SK-N-SH (cell line): ENCODE measurements around the gene FALEC. TPM values are rescaled to one million over a fixed set of nuclear protein-coding genes. Genes with fewer than 3 reads are reported as not detected.

Experiments
- CTCF ChIA-PET: fragments of 300-600, 350-600 bp; formaldehyde crosslinking; extraction: SDS; loops from one replicate; lab custom pipeline; 2021; lab: Yijun Ruan, JAX
- POLR2A ChIA-PET: fragments of 350-600 bp; sonication (Branson Sonifier 250); formaldehyde crosslinking; extraction: SDS; loops from one replicate; lab custom pipeline; 2020; ENCODE audit warnings: antibody characterized with exemption, inconsistent platforms; lab: Yijun Ruan, JAX
- DNase-seq: peaks from one replicate; pipeline ENCODE4 v3.0.0; 2012
- H2AFZ ChIP-seq: fragments of 200-600 bp; sonication (generic); 2 replicates; pipeline ENCODE4 v1.8.1; 2016; ENCODE audit warnings: antibody characterized with exemption, mild to moderate bottlenecking, low read depth
- H3F3A ChIP-seq: fragments of 200-600 bp; sonication (generic); replicated peaks from 2 replicates; pipeline ENCODE3; 2016; ENCODE audit warnings: antibody characterized with exemption, mild to moderate bottlenecking; ENCODE audit not compliant: insufficient read depth
- H3K27ac ChIP-seq, 2 experiments: fragments of 200-500 bp in 1 of 2; fragments of 200-600 bp in 1 of 2; sonication (Bioruptor generic) in 1 of 2; sonication (generic), shearing (Covaris generic) in 1 of 2; 2 replicates each; pipeline versions ENCODE4 v1.5.1 to v1.6.1; 2014 to 2016; ENCODE audit warnings: low read depth in 2 of 2, inconsistent platforms in 1 of 2, low read length in 1 of 2, mild to moderate bottlenecking in 1 of 2, mixed read lengths in 1 of 2
- H3K27me3 ChIP-seq: fragments of 200-600 bp; sonication (generic), shearing (Covaris generic); 2 replicates; pipeline ENCODE4 v1.6.1; 2016; ENCODE audit warnings: mixed run types; ENCODE audit not compliant: insufficient read depth
- H3K36me3 ChIP-seq, 2 experiments: fragments of 200-500 bp in 1 of 2; fragments of 200-600 bp in 1 of 2; sonication (Bioruptor generic) in 1 of 2; sonication (generic) in 1 of 2; replicated peaks in 1 of 2; 2 replicates each; pipeline versions ENCODE3 to v1.5.1; 2014 to 2016; ENCODE audit warnings: low read length in 1 of 2, mild to moderate bottlenecking in 1 of 2; ENCODE audit not compliant: insufficient read depth in 2 of 2, control insufficient read depth in 1 of 2
- H3K4me1 ChIP-seq, 2 experiments: fragments of 200-500 bp in 1 of 2; fragments of 200-600 bp in 1 of 2; sonication (Bioruptor generic) in 1 of 2; sonication (generic), shearing (Covaris generic) in 1 of 2; 2 replicates each; pipeline versions ENCODE4 v1.5.1 to v1.6.1; 2014 to 2016; ENCODE audit warnings: low read depth in 1 of 2, low read length in 1 of 2, mixed run types in 1 of 2; ENCODE audit not compliant: insufficient read depth in 2 of 2, control insufficient read depth in 1 of 2
- H3K4me2 ChIP-seq: fragments of 200-600 bp; sonication (generic), shearing (Covaris generic); 2 replicates; pipeline ENCODE4 v1.6.1; 2017; ENCODE audit warnings: mixed run types
- H3K4me3 ChIP-seq, 2 experiments: fragments of 200-500 bp in 1 of 2; fragments of 200-600 bp in 1 of 2; sonication (Bioruptor generic) in 1 of 2; sonication (generic), shearing (Covaris generic) in 1 of 2; 2 replicates each; pipeline versions ENCODE4 v1.5.1 to v1.8.1; 2014 to 2016; ENCODE audit warnings: low read depth in 2 of 2, inconsistent platforms in 1 of 2, low read length in 1 of 2, mild to moderate bottlenecking in 1 of 2, mixed read lengths in 1 of 2, moderate library complexity in 1 of 2
- H3K79me2 ChIP-seq: fragments of 200-600 bp; sonication (generic); 2 replicates; pipeline ENCODE4 v1.8.1; 2017; ENCODE audit warnings: mild to moderate bottlenecking; ENCODE audit not compliant: insufficient read depth
- H3K9ac ChIP-seq: fragments of 200-600 bp; sonication (generic); 2 replicates; pipeline ENCODE4 v1.6.1; 2017; ENCODE audit warnings: mixed run types
- H3K9me2 ChIP-seq: fragments of 200-600 bp; sonication (generic); 2 replicates; pipeline ENCODE4 v1.6.1; 2017; ENCODE audit warnings: mixed run types
- H3K9me3 ChIP-seq: fragments of 200-600 bp; sonication (generic); 2 replicates; pipeline ENCODE4 v1.6.1; 2017; ENCODE audit warnings: mixed run types, mild to moderate bottlenecking, moderate library complexity
- H4K20me1 ChIP-seq: fragments of 200-600 bp; sonication (generic); 2 replicates; pipeline ENCODE4 v1.6.1; 2017; ENCODE audit warnings: mild to moderate bottlenecking, mixed run types; ENCODE audit not compliant: insufficient read depth
- CHD2 ChIP-seq: fragments of 150-350 bp; IDR thresholded peaks from 2 replicates; pipeline ENCODE4 v1.6.1; 2018; ENCODE audit warnings: low read length; ENCODE audit not compliant: partially characterized antibody
- ELF1 ChIP-seq: IDR thresholded peaks from 2 replicates; pipeline ENCODE4 v1.4.0; 2012
- EZH2phosphoT487 ChIP-seq: fragments of 200-600 bp; sonication (generic); IDR thresholded peaks from 2 replicates; pipeline ENCODE4 v1.6.1; 2017; ENCODE audit warnings: low read depth, mixed run types, mild to moderate bottlenecking, antibody characterized with exemption, moderate library complexity, borderline replicate concordance
- FOXJ3 ChIP-seq: sonication (generic); formaldehyde crosslinking; IDR thresholded peaks from 2 replicates; pipeline ENCODE4 v1.5.1; 2020; ENCODE audit warnings: mild to moderate bottlenecking, missing genetic modification reagents
- FOXM1 ChIP-seq: IDR thresholded peaks from 2 replicates; pipeline ENCODE4 v1.4.0; 2012; ENCODE audit warnings: low read depth, mild to moderate bottlenecking
- JUND ChIP-seq: IDR thresholded peaks from 2 replicates; pipeline ENCODE4 v1.4.0; 2012
- MEF2A ChIP-seq: IDR thresholded peaks from 2 replicates; pipeline ENCODE4 v1.4.0; 2012; ENCODE audit warnings: low read depth, borderline replicate concordance
- NFIC ChIP-seq: IDR thresholded peaks from 2 replicates; pipeline ENCODE4 v1.4.0; 2012; ENCODE audit warnings: borderline replicate concordance
- NRF1 ChIP-seq: IDR thresholded peaks from 2 replicates; pipeline ENCODE4 v1.6.1; 2012; ENCODE audit warnings: low read depth, mild to moderate bottlenecking, low read length
- POLR2AphosphoS5 ChIP-seq: IDR thresholded peaks from 2 replicates; pipeline ENCODE4 v1.6.1; 2012; ENCODE audit warnings: low read depth, low read length
- RFX5 ChIP-seq: IDR thresholded peaks from 2 replicates; pipeline ENCODE4 v1.6.1; 2012; ENCODE audit warnings: mild to moderate bottlenecking, improper control_type of control experiment, low read length
- SIN3A ChIP-seq: IDR thresholded peaks from 2 replicates; pipeline ENCODE4 v1.6.1; 2012; ENCODE audit warnings: low read depth, mild to moderate bottlenecking, low read length, moderate library complexity, borderline replicate concordance
- SMC3 ChIP-seq: IDR thresholded peaks from 2 replicates; pipeline ENCODE4 v1.6.1; 2012; ENCODE audit warnings: low read depth, low read length, improper control_type of control experiment
- YY1 ChIP-seq: IDR thresholded peaks from 2 replicates; pipeline ENCODE4 v1.4.0; 2012; ENCODE audit warnings: low read depth, mild to moderate bottlenecking
- WGBS: methylation state at CpG from one replicate; pipeline ENCODE4 v1.1.6; 2017; ENCODE audit warnings: low lambda C conversion rate; 5-methylcytosine and 5-hydroxymethylcytosine counted together
- polyA plus RNA-seq, 3 experiments: library from polyadenylated mRNA; depleted of rRNA; stranded (reverse); fragments of >200 nt; gene quantifications; 2 replicates each; pipeline ENCODE4 v1.2.3, GENCODE V29; 2012
- TF ChIP-seq, protein P1 (sequence below): IDR thresholded peaks from 2 replicates; pipeline ENCODE4 v1.4.0; 2012; ENCODE audit warnings: low read depth
- TF ChIP-seq, protein P2 (sequence below): IDR thresholded peaks from 2 replicates; pipeline ENCODE4 v1.4.0; 2012; ENCODE audit warnings: low read depth, borderline replicate concordance
- TF ChIP-seq, protein P3 (sequence below): fragments of 150-350 bp; IDR thresholded peaks from 2 replicates; pipeline ENCODE4 v1.6.1; 2016; ENCODE audit warnings: mild to moderate bottlenecking, low read depth, low read length
- TF ChIP-seq, protein P4 (sequence below): IDR thresholded peaks from 2 replicates; pipeline ENCODE4 v1.4.0; 2012; ENCODE audit warnings: low read depth, borderline replicate concordance
- TF ChIP-seq, protein P5 (sequence below): fragments of 200-600 bp; sonication (generic); IDR thresholded peaks from 2 replicates; pipeline ENCODE4 v1.6.1; 2017; ENCODE audit warnings: antibody characterized with exemption, mild to moderate bottlenecking, moderate library complexity

Gene FALEC
- polyA plus RNA-seq, 1 of the 3 experiments (the other 2 are of a cell fraction): 0.72 TPM

DNA sequence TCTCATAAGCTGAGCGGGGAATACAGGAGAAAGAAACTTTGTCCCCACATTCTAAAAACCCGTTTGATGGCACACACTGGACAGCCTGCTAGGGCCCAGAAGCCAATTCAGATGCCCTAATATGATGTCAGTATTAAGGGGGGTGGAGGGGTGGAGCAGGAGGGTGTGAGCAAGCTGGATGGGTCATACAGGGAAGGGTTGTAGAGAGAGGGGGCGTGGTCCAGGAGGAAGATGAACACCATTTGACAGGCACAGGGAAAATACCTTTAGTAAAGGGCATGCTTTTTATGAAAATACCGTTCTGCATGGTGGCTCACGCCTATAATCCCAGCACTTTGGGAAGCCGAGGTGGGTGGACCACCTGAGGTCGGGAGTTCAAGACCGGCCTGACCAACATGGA, 22.4 kb upstream of the FALEC start:
- no peak overlapping the region for H3K4me3 ChIP-seq
- no peaks in the 10 kb centered on the region for H3K9me3 ChIP-seq
- peaks cover 5% of the 10 kb centered on the region for H3F3A ChIP-seq
- no peaks in the 10 kb centered on the region for H3K27me3 ChIP-seq
- H3K36me3 ChIP-seq: peaks cover 14 to 41% of the 10 kb centered on the region in 2 experiments
- 95% methylated on average over 8 of the region's 8 CpGs for WGBS
- H3K9me2 ChIP-seq: no peaks in the 10 kb centered on the region
- CTCF ChIA-PET: no interaction called here
- peaks cover 0 to under 1% of the 10 kb centered on the region in 2 experiments; a peak in 1 of 4 replicates for H3K4me1 ChIP-seq
- H4K20me1 ChIP-seq: no peaks in the 10 kb centered on the region
- TF ChIP-seq FOXM1 (no peak), NRF1 (no peak), SMC3 (no peak), EZH2phosphoT487 (no peak), NFIC (no peak), CHD2 (no peak), YY1 (no peak), SIN3A (no peak), POLR2AphosphoS5 (no peak), ELF1 (no peak), FOXJ3 (CRISPR knock-in tag) (no peak), RFX5 (no peak), MEF2A (no peak), JUND (no peak)
- TF ChIP-seq, protein P1, sequence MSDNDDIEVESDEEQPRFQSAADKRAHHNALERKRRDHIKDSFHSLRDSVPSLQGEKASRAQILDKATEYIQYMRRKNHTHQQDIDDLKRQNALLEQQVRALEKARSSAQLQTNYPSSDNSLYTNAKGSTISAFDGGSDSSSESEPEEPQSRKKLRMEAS: no peak
- TF ChIP-seq, protein P2, sequence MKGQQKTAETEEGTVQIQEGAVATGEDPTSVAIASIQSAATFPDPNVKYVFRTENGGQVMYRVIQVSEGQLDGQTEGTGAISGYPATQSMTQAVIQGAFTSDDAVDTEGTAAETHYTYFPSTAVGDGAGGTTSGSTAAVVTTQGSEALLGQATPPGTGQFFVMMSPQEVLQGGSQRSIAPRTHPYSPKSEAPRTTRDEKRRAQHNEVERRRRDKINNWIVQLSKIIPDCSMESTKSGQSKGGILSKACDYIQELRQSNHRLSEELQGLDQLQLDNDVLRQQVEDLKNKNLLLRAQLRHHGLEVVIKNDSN: no peak
- TF ChIP-seq, protein P3, sequence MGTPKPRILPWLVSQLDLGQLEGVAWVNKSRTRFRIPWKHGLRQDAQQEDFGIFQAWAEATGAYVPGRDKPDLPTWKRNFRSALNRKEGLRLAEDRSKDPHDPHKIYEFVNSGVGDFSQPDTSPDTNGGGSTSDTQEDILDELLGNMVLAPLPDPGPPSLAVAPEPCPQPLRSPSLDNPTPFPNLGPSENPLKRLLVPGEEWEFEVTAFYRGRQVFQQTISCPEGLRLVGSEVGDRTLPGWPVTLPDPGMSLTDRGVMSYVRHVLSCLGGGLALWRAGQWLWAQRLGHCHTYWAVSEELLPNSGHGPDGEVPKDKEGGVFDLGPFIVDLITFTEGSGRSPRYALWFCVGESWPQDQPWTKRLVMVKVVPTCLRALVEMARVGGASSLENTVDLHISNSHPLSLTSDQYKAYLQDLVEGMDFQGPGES: no peak
- TF ChIP-seq, protein P4, sequence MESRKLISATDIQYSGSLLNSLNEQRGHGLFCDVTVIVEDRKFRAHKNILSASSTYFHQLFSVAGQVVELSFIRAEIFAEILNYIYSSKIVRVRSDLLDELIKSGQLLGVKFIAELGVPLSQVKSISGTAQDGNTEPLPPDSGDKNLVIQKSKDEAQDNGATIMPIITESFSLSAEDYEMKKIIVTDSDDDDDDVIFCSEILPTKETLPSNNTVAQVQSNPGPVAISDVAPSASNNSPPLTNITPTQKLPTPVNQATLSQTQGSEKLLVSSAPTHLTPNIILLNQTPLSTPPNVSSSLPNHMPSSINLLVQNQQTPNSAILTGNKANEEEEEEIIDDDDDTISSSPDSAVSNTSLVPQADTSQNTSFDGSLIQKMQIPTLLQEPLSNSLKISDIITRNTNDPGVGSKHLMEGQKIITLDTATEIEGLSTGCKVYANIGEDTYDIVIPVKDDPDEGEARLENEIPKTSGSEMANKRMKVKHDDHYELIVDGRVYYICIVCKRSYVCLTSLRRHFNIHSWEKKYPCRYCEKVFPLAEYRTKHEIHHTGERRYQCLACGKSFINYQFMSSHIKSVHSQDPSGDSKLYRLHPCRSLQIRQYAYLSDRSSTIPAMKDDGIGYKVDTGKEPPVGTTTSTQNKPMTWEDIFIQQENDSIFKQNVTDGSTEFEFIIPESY: no peak
- TF ChIP-seq, protein P5, sequence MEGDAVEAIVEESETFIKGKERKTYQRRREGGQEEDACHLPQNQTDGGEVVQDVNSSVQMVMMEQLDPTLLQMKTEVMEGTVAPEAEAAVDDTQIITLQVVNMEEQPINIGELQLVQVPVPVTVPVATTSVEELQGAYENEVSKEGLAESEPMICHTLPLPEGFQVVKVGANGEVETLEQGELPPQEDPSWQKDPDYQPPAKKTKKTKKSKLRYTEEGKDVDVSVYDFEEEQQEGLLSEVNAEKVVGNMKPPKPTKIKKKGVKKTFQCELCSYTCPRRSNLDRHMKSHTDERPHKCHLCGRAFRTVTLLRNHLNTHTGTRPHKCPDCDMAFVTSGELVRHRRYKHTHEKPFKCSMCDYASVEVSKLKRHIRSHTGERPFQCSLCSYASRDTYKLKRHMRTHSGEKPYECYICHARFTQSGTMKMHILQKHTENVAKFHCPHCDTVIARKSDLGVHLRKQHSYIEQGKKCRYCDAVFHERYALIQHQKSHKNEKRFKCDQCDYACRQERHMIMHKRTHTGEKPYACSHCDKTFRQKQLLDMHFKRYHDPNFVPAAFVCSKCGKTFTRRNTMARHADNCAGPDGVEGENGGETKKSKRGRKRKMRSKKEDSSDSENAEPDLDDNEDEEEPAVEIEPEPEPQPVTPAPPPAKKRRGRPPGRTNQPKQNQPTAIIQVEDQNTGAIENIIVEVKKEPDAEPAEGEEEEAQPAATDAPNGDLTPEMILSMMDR: no peak
- no peak overlapping the region for H2AFZ ChIP-seq
- no peak overlapping the region for H3K4me2 ChIP-seq
- H3K9ac ChIP-seq: no peak overlapping the region
- H3K79me2 ChIP-seq: peaks cover 1% of the 10 kb centered on the region
- H3K27ac ChIP-seq: no peak overlapping the region
- no peak for DNase-seq
- POLR2A ChIA-PET: no interaction called here
